Measurements from ENCODE around the gene VDAC2.

GRCh38 chr10:75166623-75166972, 44.0 kb upstream of the VDAC2 start:
- no peak for TF ChIP-seq CTCF (IDR thresholded peaks at IDR 0.05)
- TF ChIP-seq POLR2A (IDR thresholded peaks at IDR 0.05) = no peak
- TF ChIP-seq EP300 (IDR thresholded peaks at IDR 0.05) = no peak
